PC-9 (cell line): Measurements from ENCODE around the gene NR2F1-AS1.

Experiments
- CTCF ChIP-seq: fragments of 200-600 bp; sonication (generic); conservative IDR thresholded peaks from 2 replicates; pipeline ENCODE4 v1.6.1; 2017; ENCODE audit warnings: mixed run types, antibody characterized with exemption, mild to moderate bottlenecking, moderate library complexity
- EZH2 ChIP-seq: fragments of 200-600 bp; sonication (generic); IDR thresholded peaks from 2 replicates; pipeline ENCODE4 v1.8.0; 2017; ENCODE audit warnings: antibody characterized with exemption, low read depth

- TF ChIP-seq CTCF (no peak), EZH2 (no peak)
Measured at GRCh38 chr5:93404246-93404645, 176.8 kb downstream of the NR2F1-AS1 start.
